ENCODE results near the gene DES. TPM values are rescaled to one million over a fixed set of nuclear protein-coding genes. Genes with fewer than 3 reads are reported as not detected.
A peak's percentile ranks its signal among the peaks of the same experiment; 100 is the strongest.

The DES gene
- total and polyA plus RNA-seq, 4 donors = 23.9 to 108 (median 57.9) TPM

GRCh38 chr2:219420687-219421086 is 2.5 kb downstream of the DES start:
- Histone ChIP-seq H3K27me3 (ENCODE audit: control insufficient read depth in 3 of 3, insufficient read depth in 3 of 3, low read length in 2 of 3) (peaks cover 0 to 19% (median 0%) of the 10 kb centered on the region in 3 donors), H3K9ac (ENCODE audit: insufficient read depth in 1 of 2, low read length in 2 of 2) (no peak overlapping the region), H3K9me3 (ENCODE audit: control insufficient read depth in 4 of 4, insufficient read depth in 3 of 4, low read length in 3 of 4) (no peaks in the 10 kb centered on the region), H3K36me3 (ENCODE audit: control insufficient read depth in 4 of 4, insufficient read depth in 4 of 4, low read length in 4 of 4) (no peaks in the 10 kb centered on the region), H3K4me1 (ENCODE audit: control insufficient read depth in 5 of 5, insufficient read depth in 5 of 5, low read length in 5 of 5) (peaks cover 0 to 19% (median 9%) of the 10 kb centered on the region in 5 donors), H3K27ac (ENCODE audit: low read depth in 1 of 2, low read length in 1 of 2) (peak overlapping the region in 1 of 2 donors; percentile 95), H3K4me3 (no peak overlapping the region)
- DNase-seq (no peak), ATAC-seq (ENCODE audit: insufficient read depth, low FRiP score) (no peak)
- no peak for TF ChIP-seq CTCF (IDR thresholded peaks at IDR 0.05; ENCODE audit: control extremely low read depth, extremely low read depth)
- WGBS, 2 donors = 89 to 92% methylated on average over 8 of the region's 8 CpGs

GRCh38 chr2:219421323-219421722 is 3.1 kb downstream of the DES start:
- peak overlapping the region in 1 of 2 donors; percentile 95 for H3K27ac ChIP-seq (ENCODE audit: low read depth in 1 of 2, low read length in 1 of 2)
- no peak overlapping the region for H3K9ac ChIP-seq (ENCODE audit: insufficient read depth in 1 of 2, low read length in 2 of 2)
- TF ChIP-seq CTCF (IDR thresholded peaks at IDR 0.05; ENCODE audit: control extremely low read depth, extremely low read depth) = no peak
- no peak overlapping the region for H3K4me3 ChIP-seq
- H3K36me3 ChIP-seq (ENCODE audit: control insufficient read depth in 4 of 4, insufficient read depth in 4 of 4, low read length in 4 of 4) = no peaks in the 10 kb centered on the region
- DNase-seq = no peak
- 83 to 94% methylated on average over 17 of the region's 17 CpGs for WGBS, 2 donors
- no peak for ATAC-seq (ENCODE audit: insufficient read depth, low FRiP score)
- no peaks in the 10 kb centered on the region for H3K9me3 ChIP-seq (ENCODE audit: control insufficient read depth in 4 of 4, insufficient read depth in 3 of 4, low read length in 3 of 4)
- peaks cover 0 to 19% (median 0%) of the 10 kb centered on the region in 3 donors for H3K27me3 ChIP-seq (ENCODE audit: control insufficient read depth in 3 of 3, insufficient read depth in 3 of 3, low read length in 2 of 3)
- H3K4me1 ChIP-seq (ENCODE audit: control insufficient read depth in 5 of 5, insufficient read depth in 5 of 5, low read length in 5 of 5) = peaks cover 0 to 19% (median 9%) of the 10 kb centered on the region in 5 donors

- H3K9ac ChIP-seq (ENCODE audit: insufficient read depth in 1 of 2, low read length in 2 of 2) = no peak overlapping the region
- H3K4me3 ChIP-seq = no peak overlapping the region
- TF ChIP-seq CTCF (IDR thresholded peaks at IDR 0.05; ENCODE audit: control extremely low read depth, extremely low read depth) = no peak
- 86 to 92% methylated on average over 8 of the region's 8 CpGs for WGBS, 2 donors
- DNase-seq = no peak
- H3K27ac ChIP-seq (ENCODE audit: low read depth in 1 of 2, low read length in 1 of 2) = peak overlapping the region in 1 of 2 donors; percentile 35
- H3K36me3 ChIP-seq (ENCODE audit: control insufficient read depth in 4 of 4, insufficient read depth in 4 of 4, low read length in 4 of 4) = no peaks in the 10 kb centered on the region
- no peak for ATAC-seq (ENCODE audit: insufficient read depth, low FRiP score)
- H3K4me1 ChIP-seq (ENCODE audit: control insufficient read depth in 5 of 5, insufficient read depth in 5 of 5, low read length in 5 of 5) = peaks cover 0 to 14% (median 5%) of the 10 kb centered on the region in 5 donors
- peaks cover 0 to 16% (median 0%) of the 10 kb centered on the region in 3 donors for H3K27me3 ChIP-seq (ENCODE audit: control insufficient read depth in 3 of 3, insufficient read depth in 3 of 3, low read length in 2 of 3)
- no peaks in the 10 kb centered on the region for H3K9me3 ChIP-seq (ENCODE audit: control insufficient read depth in 4 of 4, insufficient read depth in 3 of 4, low read length in 3 of 4)
Observed at GRCh38 chr2:219422952-219423534, 4.9 kb downstream of the DES start.

All from lung (tissue), 12 donors.